ENCODE data around the gene ERICH2. TPM values are rescaled to one million over a fixed set of nuclear protein-coding genes. Genes with fewer than 3 reads are reported as not detected.

Gene ERICH2
- total RNA-seq, 4 donors from 2014 or later: not detected

- H3K9me3 ChIP-seq: no peaks in the 10 kb centered on the region
- TF ChIP-seq CTCF (IDR thresholded peaks at IDR 0.05) (peak in 1 of 4 experiments; percentile 34), POLR2AphosphoS5 (IDR thresholded peaks at IDR 0.05) (no peak), EP300 (IDR thresholded peaks at IDR 0.05) (no peak), POLR2A (IDR thresholded peaks at IDR 0.05) (no peak)
- peaks cover under 1 to 64% (median 51%) of the 10 kb centered on the region in 3 donors for H3K4me1 ChIP-seq
- 7 to 16% methylated on average over 7 to 10 of the region's 43 CpGs for WGBS, 2 donors (ENCODE audit: low coverage in 1 of 2)
- H3K27ac ChIP-seq: no peak overlapping the region
- H3K36me3 ChIP-seq: no peaks in the 10 kb centered on the region
- peak overlapping the region in 1 of 2 donors; percentile 49 for H3K4me3 ChIP-seq
- no peak for ATAC-seq
- peaks cover 100% of the 10 kb centered on the region for H3K27me3 ChIP-seq
Observed at GRCh38 chr2:170822290-170823087, 52.3 kb downstream of the ERICH2 start.

- Histone ChIP-seq H3K36me3 (no peaks in the 10 kb centered on the region), H3K27me3 (peaks cover 100% of the 10 kb centered on the region), H3K4me1 (peaks cover 0 to 56% (median 44%) of the 10 kb centered on the region in 3 donors), H3K27ac (no peak overlapping the region), H3K4me3 (peak overlapping the region in 1 of 2 donors; percentile 49), H3K9me3 (no peaks in the 10 kb centered on the region)
- peak; percentile 22 for ATAC-seq
- no peak for TF ChIP-seq CTCF (IDR thresholded peaks at IDR 0.05)
- TF ChIP-seq POLR2AphosphoS5 (IDR thresholded peaks at IDR 0.05): no peak
- TF ChIP-seq POLR2A (IDR thresholded peaks at IDR 0.05): no peak
- TF ChIP-seq EP300 (IDR thresholded peaks at IDR 0.05): no peak
- 9 to 10% methylated on average over 4 of the region's 61 CpGs for WGBS, 2 donors (ENCODE audit: low coverage in 1 of 2)
Observed at GRCh38 chr2:170823088-170823897, 53.1 kb downstream of the ERICH2 start.

GRCh38 chr2:170823898-170824215 is 53.7 kb downstream of the ERICH2 start:
- no peaks in the 10 kb centered on the region for H3K36me3 ChIP-seq
- H3K4me1 ChIP-seq: peaks cover 0 to 50% (median 39%) of the 10 kb centered on the region in 3 donors
- H3K4me3 ChIP-seq: peak overlapping the region in 1 of 2 donors; percentile 49
- no peak for ATAC-seq
- no peak for TF ChIP-seq CTCF (IDR thresholded peaks at IDR 0.05)
- no peak for TF ChIP-seq EP300 (IDR thresholded peaks at IDR 0.05)
- no peak for TF ChIP-seq POLR2A (IDR thresholded peaks at IDR 0.05)
- no peak for TF ChIP-seq POLR2AphosphoS5 (IDR thresholded peaks at IDR 0.05)
- WGBS, 2 donors (ENCODE audit: low coverage in 1 of 2): 80% methylated on average over 1 of the region's 11 CpGs; no CpG with 5 or more reads in 1 of the 2 donors
- no peak overlapping the region for H3K27ac ChIP-seq
- H3K9me3 ChIP-seq: no peaks in the 10 kb centered on the region
- H3K27me3 ChIP-seq: peaks cover 100% of the 10 kb centered on the region

GRCh38 chr2:170824526-170825015 is 54.4 kb downstream of the ERICH2 start:
- Histone ChIP-seq H3K4me3 (no peak overlapping the region), H3K27ac (no peak overlapping the region), H3K4me1 (peaks cover 0 to 45% (median 39%) of the 10 kb centered on the region in 3 donors), H3K36me3 (no peaks in the 10 kb centered on the region), H3K27me3 (peaks cover 100% of the 10 kb centered on the region), H3K9me3 (no peaks in the 10 kb centered on the region)
- 72% methylated on average over 2 of the region's 2 CpGs; no CpG with 5 or more reads in 1 of the 2 donors for WGBS, 2 donors (ENCODE audit: low coverage in 1 of 2)
- ATAC-seq: no peak
- TF ChIP-seq CTCF (IDR thresholded peaks at IDR 0.05): no peak
- TF ChIP-seq POLR2A (IDR thresholded peaks at IDR 0.05): no peak
- no peak for TF ChIP-seq POLR2AphosphoS5 (IDR thresholded peaks at IDR 0.05)
- TF ChIP-seq EP300 (IDR thresholded peaks at IDR 0.05): no peak
